Measurements from ENCODE around the gene ADCY5.

ADCY5 gene

DNA sequence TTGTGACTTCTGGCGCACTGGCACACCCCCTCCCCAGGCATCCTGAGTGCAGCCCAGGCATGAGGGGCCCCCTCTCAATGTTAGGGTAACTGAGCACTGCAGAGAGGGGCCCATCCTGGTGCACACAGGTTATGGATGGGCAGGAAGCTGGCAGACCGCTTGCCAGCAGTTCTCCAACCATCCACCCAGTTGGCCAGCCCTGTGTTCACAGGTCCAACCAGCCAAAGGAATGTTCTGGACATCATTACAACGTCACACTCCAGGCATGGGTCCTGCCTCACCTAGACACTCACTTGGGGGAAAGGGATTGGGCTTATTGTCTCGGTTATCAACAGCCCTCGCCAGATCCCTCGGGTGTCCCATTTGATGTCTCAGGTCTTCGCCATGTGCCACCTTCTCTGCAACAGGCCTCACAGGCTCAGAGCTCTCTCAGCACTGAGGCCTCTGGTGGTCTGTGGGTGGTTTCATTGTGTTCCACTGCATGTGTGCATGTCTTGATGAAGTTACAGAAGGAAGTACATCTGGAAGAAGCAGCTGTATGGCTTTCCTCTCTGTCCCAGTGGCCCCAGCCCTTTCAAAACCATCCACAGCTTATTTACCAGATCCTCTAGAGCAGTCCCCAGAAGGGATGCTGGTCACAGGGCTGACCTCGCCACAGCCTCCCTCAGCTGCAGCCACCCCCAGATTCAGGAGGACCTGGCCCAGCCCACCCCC is 23.7 kb downstream of the ADCY5 start:
- DNase-seq: no peak

DNA sequence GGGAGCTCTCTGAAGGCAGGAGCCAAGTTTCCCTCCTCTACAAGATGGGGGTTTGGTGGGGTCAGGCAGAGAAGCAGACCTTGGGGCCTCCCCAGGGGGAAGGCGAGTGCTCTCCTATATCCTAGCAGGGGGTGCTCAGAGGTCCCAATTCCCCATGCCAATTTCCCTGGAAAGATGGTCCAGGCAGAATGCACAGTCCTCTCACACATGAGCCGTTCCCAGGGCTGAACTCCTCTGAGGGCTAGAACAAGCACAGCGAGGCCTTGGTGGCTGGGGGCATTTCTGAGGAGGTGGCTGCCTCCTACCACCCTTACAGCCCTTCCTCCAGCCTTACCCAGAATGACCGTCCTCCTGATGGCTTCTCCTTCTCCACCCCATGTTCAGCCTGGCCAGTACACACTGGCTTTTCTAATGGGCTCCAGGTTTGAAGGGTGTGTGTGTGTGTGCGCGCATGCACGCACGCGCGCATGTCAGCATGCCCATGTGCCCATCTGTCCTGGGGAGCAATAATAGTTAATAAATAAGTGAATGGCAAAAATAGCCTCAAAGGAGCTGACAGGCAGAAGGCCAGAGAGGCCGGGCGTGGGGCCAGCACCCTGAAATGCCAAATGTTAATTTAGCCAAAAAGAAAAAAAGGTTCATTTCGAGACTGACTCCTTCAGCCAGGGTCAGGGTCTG is 24.4 kb downstream of the ADCY5 start:
- no peak for DNase-seq

DNA sequence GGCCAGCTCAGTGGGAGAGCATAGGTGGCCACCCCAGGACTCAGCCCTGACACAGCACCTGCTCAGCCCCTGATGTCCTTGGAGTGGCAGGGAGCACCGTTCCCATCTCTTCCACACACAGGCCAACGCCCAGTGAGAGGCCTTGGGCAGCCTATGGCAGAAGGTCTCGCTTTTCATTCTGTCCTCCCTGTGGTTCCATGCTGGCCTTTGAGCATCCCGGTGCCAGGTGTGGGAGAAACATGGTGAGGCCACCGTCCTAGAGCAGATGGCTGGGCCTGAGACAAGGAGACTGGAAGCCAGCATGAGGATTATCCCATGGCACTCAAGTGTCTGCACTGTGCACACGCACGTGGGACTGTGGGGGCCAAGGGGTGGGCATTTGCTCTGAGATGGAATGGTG is 25.1 kb downstream of the ADCY5 start:
- DNase-seq: no peak

DNA sequence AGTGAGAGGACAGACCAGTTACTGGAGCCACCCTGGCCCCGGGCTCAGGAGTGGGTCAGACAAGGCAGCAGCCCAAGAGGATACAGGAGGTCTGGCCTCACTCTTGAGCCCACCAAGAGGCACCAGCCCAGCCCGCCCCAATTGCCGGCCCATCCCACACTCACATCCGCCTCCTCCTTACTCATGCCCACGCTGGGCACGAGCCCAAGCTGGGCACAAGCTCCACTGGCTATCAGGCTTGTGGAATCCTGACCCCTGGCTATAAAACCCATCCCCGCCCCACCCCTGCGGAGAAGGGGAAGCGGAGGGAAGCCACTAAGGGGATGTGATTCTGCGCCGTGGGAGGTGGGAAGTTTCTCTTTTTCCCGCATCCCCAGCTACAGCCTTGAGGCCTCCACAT is 25.9 kb downstream of the ADCY5 start:
- DNase-seq: no peak

DNA sequence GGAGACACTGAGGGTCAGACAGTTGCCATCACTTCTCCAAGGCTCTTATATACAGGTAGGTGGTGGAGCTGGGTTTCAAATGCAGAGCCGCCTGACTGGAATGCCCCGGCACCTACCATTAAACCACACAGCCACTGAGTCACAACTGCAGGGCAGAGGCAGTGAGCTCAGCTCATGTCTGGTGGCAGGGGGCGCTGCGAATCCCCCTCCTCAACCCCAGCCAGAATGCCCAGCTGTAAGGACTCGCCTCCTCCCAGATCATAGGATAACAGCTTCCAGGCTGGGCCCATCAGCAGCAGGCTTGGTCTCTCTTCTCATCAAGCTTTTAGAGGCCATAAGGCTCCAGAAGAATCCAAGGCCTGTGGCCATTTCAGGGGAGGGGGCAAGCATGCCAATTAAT is 26.4 kb downstream of the ADCY5 start:
- no peak for DNase-seq

DNA sequence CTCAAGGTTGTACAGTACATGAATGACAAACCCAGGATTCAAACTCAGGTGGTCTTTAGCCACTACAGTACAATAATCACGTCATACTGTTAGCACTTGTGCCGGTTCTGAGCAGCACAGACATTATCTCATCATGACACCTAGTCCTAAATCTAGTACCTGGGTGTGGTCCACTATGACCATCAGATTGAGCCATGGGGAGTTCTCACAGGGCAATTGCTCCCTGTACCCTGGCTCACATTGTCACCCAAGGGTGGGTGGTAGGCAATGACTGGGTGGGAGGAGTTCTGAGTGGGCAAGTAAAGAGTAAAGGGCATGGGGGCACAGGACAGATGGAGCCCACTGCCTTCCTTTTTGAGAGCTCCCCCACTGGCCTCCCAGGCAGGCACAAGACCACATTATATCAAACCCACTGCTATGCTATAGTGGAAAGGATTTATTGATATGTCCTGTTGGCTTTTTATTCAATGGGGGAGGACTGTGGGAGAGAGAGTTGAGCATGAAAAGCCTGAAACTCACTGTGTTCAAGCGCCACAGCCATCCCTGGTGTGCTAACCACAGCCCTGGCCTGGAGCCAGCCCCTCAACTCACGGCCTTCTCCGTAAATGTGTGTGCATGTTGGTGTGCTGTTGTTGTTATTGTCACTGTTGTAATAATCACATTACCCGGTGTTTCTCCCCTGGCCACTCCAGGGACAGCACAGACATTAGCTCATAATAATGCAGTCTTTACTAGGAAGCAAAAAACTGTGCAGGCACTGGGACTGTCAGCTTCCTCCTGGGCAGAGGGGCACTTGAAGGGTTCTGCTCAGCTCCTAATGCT is 27.3 kb downstream of the ADCY5 start:
- no peak for DNase-seq

DNA sequence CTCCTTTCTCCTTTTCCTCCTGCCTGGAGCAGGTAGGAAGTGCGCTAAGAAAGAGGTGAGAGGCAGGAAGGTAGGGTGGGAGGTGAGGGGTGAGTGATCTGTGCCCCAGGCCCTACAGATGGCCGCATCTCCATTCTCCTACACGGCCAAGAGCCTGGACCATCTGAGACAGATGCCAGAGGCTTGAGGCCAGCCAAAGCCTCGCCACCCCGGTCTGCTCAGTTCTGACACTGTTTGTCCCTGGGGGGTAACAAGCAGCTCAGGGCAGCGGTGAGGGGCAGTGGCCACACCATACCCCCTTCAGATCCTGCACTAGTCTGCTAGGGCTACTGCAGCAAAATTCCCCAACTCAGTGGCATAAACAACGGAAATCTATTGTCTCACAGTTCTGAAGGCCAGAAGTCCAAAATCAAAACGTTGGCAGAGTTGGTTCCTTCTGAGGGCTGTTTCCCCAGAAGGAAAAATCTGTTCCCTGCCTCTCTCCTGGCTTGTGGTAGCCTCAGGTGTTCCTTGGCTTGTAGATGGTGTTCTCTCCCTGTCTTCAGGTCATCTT is 28.4 kb downstream of the ADCY5 start:
- DNase-seq: no peak

DNA sequence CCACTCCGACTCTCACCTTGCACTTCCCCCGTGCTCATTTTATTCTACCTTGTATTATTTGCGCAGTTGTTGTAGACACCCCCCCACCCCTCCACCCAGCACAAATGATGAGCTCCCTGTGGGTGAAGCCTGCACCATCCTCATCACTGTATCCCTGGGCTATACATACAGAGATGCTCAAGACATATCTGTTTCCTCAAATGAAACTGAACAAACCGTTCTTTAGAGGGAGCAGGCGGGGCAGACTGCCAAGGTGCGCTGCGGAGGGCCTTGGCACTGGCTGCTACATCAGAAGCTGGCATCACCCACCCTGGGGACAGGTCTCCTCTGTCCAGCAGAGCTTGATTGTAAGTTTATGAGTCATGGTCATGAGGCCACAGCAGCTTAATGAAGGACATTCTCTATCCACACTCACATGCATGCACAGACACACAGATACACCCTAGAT is 29.0 kb downstream of the ADCY5 start:
- DNase-seq: no peak

DNA sequence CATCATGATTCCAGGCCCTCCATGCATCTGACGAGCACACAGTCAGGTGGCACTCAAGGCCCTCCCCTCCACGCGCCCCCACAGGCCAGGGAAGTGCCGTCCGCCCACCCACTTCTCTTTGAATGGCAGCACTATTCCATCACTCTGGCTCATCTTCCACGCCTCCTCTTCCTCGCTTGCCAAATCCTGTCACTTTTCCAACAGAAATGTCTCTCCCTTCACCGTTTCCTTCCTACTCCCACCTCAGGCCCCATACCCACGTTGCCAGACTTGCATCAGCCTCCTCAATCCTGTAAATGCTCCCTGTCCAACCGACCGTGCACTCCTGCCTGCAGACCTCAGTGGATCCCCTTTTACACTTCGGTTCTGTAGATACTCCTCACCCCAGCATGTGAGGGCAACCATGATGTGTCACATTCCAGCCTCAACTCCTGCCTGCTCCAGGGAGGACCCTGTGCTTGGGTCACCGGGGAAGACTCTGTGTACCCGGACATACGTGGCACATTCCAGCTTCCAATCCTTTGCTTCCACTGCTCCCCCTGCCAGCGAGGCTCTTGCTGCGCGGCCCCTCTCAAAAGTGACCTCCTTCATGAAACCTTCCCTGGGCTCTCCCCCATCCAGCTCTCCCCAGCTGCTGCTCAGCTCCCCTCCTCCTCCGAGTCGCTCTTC is 29.6 kb downstream of the ADCY5 start:
- no peak for DNase-seq

DNA sequence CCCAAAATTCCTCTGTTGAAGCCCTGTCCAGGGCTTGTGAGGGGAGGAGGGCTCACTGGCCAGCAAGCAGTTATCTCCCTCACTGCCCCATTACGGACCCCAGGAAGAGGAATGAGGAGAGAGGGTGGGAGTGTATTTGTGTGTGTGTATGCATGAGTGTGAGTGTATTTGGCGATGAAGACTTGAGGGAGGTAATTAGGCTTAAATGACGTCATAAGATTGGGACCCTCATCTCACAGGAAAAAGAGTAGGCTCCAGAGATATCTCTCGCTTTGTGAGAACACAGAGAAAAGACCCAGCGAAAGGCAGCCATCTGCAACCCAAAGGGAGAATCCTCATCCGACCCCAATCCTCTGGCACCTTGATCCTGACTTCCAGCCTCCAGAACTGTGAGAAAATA is 32.2 kb downstream of the ADCY5 start:
- DNase-seq: no peak

DNA sequence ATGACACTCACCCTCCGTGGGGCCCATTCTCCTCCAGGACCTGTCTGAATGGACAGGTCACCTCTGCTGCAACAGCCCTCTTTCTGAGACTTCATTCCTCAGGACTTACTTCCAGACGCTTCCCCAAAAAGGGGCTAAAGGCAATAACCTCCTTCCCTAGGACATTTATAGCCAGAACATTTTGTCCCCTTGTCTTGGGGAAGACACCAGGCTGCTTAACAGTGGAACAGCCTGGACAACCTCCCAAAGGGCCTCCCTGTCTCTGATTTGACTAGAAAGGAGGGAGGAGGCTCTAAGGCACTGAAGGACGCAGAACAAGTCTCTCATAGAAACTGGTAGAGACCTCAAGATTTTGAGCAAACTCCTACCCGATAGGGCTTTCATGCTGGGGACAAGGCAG is 32.7 kb downstream of the ADCY5 start:
- DNase-seq: no peak

DNA sequence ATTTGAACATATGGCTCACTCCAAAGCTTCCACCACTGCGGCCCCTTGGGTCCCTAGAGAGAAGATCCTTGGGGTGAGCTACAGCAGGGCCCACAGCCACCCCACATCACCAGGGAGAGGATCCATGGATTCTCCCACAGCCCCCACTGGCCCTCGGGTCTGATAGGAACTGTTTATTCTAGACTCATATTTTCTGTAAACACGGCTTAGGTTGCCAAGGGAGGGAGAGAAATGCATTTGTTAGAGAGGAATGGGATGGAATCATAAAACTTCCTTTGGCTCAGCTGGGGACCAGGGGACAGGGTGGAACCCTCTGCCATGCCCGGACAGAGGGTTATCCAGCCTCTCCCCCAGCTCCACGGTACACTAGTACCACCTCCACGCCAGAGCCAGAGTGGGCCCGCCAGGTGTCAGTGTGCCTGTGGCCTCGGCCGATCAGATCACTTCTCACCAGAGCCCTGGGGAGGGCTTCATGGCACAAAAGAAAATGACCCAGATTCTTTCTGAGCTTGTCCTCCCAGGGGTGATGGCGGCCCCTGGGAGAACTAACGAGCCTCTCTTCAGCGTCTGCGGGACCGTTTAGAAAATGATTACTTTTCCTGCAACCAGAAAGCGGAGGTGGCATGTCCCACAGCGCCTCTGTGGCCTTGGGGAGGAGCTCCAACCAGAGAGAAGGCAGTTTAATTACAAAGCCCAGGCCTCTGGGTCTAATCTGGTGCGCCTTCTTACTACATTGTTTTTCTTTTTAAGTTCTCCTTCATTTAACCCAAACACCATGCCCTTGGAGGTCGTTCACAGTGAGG is 33.7 kb downstream of the ADCY5 start:
- no peak for DNase-seq

DNA sequence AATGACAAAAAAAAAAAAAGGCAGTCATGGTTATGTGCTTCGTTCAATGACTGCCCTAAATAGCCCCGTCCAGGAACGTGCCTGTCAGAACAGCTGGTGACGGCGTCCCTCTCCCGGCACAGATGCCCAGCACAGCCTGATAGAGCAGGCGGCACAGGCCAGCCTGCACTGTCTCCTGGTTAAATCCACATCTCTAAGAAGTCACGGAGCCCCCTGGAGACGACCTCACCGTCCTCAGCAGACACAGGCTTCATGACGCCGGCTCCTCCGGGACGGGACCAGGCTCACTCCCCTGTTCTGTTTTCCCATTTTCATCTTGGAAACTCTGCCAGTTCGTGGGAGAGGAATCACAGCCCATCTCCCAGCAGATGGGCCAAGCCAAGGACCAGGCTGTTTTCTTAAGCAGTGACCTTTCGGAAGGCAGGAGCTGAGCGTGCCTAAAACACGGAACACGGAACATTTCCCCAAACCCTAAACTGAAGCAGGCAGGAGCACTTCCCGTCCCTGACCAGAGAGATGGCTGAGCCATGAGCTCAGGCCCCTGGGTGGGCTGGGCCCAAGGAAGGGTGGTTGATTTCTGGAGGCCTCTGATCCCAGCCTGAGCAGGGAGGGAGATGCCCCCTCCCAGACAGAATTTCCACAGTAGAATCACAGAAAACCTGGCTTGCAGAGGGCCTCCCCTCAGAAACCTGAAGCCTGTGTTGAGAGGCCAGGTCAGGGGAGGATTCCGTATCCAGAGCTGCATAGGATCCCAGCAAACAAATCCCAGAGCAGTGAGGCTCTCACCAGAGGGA is 35.9 kb downstream of the ADCY5 start:
- peak; percentile 77 for DNase-seq

DNA sequence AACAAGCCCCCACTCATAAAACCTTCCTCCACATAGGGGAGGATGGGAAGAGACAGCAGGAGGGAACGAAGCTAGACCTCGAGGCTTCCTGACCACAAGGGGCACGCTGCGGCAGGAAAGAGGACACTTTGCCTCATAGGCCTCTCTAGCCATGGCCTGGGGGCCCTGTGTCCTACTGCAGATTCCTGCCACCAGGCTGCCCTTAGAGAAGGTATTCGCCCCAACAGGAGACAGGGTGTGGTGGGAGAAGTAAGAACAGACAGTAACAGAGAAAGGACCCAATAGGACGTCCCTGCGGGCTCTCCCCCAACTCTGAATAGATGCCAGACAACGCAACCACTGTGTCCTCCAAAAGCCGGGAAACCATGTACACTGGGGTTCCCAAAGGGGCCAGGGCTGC is 36.8 kb downstream of the ADCY5 start:
- no peak for DNase-seq

DNA sequence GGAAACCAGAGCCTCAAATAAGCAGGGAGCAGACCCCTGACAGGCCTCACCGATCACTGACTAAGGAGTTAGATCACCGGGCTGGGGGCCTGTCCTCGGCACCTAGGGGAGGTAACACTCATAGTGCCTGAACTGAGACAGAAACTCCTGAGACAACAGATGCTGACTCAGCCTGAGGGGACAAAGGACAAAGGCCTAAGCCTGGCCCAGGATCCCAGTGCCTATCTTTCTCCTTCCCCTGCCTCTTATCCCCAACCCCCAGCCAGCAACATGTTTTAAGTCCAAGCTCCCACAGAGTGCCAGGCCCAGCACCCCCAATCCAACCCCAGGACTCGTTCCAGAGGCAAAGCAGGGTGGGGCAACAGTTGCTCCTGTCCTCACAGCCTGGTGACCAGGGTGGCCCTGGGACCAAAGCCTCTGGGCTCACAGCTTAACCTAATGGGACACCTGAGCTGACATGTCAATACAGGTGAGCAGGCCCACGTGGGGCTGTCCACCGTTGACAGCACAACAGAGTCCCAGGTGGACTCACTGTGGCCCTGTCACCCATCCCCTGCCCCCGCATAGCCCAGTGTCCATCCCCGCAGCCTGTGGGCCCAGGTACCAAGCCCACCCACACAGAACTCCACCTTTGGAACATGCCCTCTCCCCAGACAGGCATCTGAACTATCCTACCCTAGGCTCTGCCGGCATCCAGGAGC is 37.4 kb downstream of the ADCY5 start:
- DNase-seq: no peak

DNA sequence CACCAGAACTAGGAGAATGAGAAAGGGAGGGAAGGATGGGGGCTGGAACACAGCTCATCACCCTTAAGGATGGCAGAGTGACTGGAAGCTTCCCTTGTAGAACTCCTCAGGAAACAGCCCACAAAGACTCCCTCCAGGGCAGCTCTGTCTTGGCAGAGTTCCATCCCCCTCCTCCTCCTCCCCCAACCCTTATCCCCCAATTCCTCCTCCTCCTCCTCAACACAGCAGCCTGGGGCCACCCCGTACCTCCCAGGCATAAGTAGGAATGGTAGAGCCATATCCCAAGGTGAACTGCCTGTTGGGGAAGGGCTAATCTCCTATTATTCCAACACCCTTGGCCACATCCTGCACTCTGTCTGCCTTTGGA is 38.8 kb downstream of the ADCY5 start:
- DNase-seq: no peak

DNA sequence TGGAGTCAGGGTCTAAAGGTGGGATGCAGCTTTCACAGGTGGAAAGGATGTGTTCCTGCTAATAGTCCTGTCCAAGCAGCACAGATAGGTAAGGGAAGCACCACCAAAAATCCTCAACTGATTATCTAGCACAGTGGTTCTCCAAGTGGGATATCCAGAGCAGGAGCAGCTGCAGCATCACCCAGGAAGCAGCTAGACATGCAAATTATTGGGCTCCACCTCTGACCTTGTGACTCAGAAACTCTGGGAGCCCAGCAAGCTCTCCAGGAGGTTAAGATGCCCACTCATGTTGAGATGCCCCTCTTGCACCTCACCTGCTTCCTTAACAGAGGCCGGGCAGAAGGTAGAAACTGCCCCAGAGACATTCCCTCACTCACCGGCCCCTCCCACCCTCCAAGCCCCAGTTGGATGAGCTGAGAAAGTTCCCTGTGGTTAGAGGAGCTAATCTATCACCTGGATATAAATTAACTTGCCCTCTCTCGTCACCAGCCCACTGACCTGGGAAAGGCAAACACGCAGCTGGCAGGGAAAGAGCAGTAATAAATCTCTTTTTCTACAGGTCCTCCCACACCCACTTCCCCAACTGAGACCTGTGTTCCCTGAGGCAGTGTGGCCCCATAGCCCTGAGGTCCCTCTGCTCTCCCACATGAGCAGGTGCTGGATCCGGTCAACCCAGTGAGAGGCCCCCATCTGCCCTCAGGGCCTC is 39.3 kb downstream of the ADCY5 start:
- no peak for DNase-seq

DNA sequence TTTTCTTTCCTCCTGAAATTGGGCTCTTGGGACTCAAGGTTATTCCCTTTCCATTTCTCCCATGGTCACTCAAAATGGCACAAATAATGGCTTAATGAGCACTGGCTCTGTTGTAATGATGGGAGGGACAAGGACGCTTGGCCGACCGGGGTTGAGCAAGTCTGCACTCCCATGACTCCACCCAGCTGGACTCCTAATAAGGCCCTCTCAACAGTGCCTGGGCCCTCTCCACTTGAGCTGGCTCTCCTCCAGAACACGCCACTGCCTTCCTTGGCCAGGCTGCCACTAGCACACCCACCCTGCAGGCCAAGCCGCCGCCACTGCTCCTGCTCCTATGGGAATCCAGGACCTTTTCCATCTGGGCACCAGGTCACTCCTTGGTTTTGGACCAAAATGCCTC is 42.3 kb downstream of the ADCY5 start:
- no peak for DNase-seq

DNA sequence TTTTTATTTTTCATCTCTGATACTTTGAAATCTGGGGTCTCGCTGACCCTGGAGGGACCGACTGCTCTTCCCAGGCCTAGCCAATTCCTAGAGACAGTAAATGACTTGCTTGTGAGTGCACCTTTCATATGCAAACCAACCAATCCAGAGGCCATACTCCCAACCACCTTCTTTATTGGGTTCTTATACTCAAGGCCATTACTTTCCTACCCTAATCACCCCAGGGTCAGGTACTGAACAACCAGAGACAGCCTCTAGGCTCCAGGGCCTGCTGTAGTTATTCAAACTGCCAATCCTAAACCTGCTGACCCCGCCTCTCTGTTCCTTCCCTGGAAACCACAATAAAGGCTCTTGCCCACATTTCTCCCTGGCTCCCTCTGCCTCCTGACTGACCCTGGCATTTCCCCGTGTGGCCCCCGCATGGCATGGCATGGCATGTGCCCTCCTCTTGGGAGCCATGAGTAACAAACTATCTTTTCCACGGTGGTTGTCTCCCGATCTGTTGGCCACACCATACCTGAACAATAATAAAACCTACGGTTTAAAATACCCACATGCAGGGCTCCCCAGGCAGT is 42.9 kb downstream of the ADCY5 start:
- DNase-seq: no peak

DNA sequence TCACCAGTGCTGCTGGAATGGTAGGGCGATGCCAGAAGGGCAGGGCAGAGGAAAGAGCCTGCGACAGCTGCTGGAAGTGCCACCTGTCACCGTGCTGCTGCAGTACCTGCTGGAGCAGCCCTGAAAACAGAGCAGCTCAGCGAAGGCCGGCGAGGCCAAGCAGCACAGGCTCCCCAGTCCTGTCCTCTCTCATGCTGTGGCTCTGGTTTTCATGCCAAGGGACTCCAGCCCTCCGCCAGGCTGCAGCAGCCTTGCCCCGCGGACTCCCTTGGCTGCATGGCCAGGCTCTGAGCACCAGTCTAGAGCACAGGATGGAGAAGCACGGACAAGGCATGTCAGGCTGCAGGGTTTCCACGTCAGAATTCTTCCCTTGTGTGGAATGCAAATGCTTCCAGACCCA is 43.9 kb downstream of the ADCY5 start:
- DNase-seq: no peak

All from right hindlimb (tissue), 1 donor.